ENCODE data around the gene SETDB1.
"Not testable (repeated sequence)": the region's sequence is repeated elsewhere in the genome, so short reads cannot be mapped to it uniquely, and the experiment has no call there.

Gene SETDB1

GRCh38 chr1:150926097-150926741, at the start of gene SETDB1:
Gene SETDB1, plus strand, starts transcription at chr1:150926363. Its CDS starts 1,352 bp downstream, at chr1:150927715.
- DNase-seq (ENCODE audit: low read depth), result peak; percentile 94

- not testable (repeated sequence) for DNase-seq (ENCODE audit: low read depth)
Observed at GRCh38 chr1:150878931-150879330, 47.2 kb upstream of the SETDB1 start.

DNA sequence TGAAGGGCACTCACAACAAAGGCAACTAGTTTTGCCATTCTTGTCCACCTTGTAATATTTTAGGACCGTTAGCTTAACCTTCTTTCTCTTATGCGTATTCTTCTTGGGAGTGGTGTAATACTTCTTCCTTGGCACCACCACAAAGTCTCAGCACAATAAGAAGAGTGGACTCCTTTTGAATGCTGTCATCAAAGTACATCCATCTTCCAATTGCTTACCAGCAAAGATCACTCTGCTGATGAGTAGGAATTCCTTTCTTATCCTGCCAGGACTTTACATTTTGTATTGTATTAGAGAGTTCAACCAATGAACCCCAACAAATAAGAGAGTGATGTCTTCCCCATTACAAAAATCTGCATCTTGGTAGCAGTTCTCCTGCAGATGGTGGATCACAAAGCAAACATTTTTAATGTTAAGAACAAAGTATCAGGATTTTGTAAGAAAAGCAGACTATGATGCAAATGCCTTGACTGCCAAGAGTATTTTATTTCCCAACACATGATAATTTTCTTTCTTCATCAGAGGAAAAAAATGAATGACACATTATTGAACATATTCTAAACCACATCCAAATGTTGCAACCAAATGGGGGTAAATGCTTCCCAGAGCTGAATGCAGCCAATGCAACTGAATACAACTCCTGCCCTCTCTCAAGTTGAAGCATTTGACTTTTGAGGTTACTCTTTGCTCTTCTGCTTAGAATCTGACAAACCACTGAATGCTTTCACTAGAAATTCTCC, 44.7 kb upstream of the SETDB1 start:
- peak; percentile 97 for DNase-seq (ENCODE audit: low read depth)

DNA sequence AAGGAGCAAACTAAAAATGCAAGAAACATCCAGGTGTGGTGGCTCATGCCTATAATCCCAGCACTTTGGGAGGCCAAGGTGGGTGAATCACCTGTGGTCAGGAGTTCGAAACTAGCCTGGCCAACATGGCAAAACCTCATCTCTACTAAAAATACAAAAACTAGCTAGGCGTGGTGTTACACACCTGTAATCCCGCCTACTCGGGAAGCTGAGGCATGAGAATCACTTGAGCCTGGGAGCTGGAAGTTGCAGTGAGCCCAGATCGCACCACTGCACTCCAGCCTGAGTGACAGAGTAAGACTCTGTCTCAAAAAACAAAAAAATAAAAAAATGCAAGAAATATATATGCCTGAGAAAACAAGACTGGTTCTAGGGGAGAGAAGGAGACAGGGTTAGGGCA, 43.0 kb upstream of the SETDB1 start:
- DNase-seq (ENCODE audit: low read depth), result not testable (repeated sequence)

DNA sequence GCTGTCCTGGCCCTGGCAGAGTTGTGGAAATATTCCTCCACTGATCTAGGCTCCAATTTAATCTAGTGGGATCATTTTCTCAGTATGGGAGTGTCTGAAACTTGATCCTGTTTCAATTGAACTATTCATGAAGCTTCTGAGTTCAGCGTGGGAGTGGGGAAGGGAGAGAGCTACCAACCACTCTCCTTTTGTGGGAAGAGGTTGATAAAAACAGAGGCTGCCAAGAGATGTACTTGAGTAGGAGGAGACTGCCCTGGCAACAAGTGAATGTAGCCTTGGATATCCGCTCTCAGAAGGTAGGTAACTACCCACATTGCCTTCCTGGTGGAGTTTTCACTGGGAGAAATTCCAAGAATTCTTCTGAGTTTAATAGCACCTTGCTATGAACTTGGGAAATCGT, 39.1 kb upstream of the SETDB1 start, which contains the start of gene CTXND2:
TSS of gene CTXND2 (plus strand) at position 119 of the 400 bp plus-strand sequence. CDS start 25,179 bp downstream, outside the sequence.
- DNase-seq (ENCODE audit: low read depth), result no peak

DNA sequence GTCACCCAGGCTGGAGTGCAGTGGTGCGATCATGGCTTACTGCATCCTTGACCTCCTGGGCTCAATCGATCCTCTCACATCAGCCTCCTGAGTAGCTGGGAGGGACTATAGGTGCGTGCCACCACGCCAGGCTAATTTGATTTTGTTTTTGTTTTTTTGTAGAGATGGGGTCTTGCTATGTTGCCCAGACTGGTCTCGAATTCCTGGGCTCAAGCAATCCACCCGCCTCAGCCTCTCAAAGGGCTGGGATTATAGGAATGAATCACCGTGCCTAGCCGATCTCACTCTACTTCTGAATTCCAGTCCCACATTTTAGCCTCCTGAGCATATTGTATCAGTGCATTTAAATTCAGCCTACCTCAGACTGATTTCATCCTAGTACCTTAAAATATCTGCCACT, 37.4 kb upstream of the SETDB1 start:
- DNase-seq (ENCODE audit: low read depth), result no peak

- DNase-seq (ENCODE audit: low read depth), result no peak
Observed at GRCh38 chr1:150890033-150890416, 36.1 kb upstream of the SETDB1 start.

GRCh38 chr1:150893336-150893913, 32.7 kb upstream of the SETDB1 start:
- DNase-seq (ENCODE audit: low read depth), result no peak

DNA sequence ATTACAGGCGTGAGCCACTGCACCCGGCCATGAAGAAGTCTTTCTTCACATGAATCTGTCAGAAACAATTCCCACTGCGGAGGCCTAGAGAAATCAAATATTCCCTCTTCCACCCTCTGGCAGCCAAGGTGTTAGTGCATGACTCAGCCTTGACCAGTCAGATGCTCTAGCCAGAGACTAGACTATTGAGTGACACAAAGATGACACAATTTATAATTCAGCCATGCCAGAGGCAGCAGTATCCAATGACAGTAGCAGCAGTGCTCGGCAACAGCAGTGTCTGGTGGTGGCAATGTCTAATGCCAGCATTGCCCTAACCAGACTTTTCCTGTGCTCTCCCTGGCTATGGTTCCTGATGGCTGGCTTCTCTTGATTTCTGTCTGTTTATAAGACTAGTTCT, 30.5 kb upstream of the SETDB1 start:
- no peak for DNase-seq (ENCODE audit: low read depth)

GRCh38 chr1:150899795-150900194, 26.4 kb upstream of the SETDB1 start:
- DNase-seq (ENCODE audit: low read depth), result not testable (repeated sequence)

DNA sequence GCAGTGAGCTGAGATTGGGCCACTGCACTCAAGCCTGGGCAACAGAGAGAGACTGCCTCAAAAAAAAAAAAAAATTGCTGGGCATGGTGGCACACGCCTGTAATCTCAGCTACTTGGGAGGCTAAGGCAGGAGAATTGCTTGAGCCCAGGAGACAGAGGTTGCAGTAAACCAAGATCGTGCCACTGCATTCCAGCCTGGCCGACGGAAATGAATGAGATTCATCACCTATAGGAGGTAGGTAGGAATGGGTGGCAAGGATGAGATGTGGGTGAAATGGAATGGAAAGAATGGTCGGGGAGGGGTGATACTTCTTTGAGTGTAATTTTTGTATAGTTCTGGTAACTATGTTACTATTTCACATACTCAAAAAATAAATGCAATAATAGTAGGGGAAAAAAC, 23.8 kb upstream of the SETDB1 start:
- no peak for DNase-seq (ENCODE audit: low read depth)

GRCh38 chr1:150902751-150903150, 23.4 kb upstream of the SETDB1 start:
- DNase-seq (ENCODE audit: low read depth), result no peak

GRCh38 chr1:150905301-150905700, 20.9 kb upstream of the SETDB1 start:
- DNase-seq (ENCODE audit: low read depth), result no peak

DNA sequence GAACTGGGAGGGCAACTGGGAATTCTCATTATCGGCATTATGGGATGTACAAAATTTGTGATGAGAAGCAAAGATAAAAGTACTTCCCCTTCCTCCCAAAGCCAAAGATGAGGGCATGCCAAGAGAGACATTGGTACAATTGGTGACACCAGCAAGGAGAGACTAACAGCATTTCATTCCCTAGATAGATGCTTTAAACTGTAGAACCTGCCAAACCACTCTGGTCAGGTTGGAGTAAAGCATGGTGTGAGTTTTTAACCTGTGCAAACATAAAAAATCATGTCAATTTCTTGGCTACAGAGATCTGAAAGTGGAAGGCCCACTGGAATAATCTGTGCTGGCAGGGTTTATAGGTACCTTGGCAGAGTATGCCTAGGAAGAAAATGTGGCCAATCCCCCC, 19.8 kb upstream of the SETDB1 start:
- DNase-seq (ENCODE audit: low read depth), result no peak

- no peak for DNase-seq (ENCODE audit: low read depth)
Observed at GRCh38 chr1:150906813-150907212, 19.4 kb upstream of the SETDB1 start.

DNA sequence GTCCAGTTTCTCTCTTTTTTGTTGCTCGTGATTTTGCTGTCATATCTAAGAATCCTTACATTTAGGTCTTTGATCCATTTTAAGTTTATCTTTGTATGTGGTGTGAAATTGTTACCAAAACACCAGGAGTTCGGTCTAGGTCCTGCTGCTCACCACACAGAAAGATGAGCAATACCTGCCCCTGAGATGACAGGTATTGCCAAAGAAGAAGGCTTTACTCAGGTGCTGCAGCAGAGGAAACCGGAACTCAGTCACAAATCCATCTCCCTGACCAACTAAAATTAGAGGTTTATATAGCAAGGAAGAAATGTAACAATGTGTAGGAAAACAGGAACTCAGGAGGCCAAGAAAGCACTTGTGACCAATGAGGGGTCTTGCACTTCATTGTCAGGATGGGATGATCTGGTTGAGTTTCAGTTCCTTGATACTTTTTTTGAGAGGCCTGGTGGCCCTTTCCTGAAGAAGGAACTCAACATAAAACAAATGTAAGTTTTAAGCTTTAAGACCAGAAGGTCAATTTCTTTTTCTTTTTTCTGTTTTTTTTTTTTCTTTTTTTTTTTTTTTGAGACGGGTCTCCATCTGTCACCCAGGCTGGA, 16.5 kb upstream of the SETDB1 start:
- DNase-seq (ENCODE audit: low read depth), result no peak

GRCh38 chr1:150912623-150913022, 13.5 kb upstream of the SETDB1 start:
- no peak for DNase-seq (ENCODE audit: low read depth)

DNA sequence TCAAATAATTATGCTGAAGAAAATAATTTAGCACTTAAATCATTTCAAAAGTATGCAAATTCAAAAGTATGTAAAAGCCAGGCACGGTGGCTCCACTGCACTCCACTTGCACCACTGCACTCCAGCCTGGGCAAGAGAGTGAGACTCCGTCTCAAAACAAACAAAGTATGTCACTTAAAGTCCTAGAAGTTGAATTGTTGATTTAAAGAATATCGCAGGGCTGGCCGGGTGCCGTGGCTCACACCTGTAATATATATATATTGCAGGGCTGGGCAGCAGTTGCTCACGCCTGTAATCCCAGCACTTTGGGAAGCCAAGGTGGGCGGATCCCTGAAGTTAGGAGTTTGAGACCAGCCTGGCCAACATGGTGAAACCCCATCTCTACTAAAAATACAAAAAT, 8.8 kb upstream of the SETDB1 start:
- DNase-seq (ENCODE audit: low read depth), result no peak

- peak; percentile 84 for DNase-seq (ENCODE audit: low read depth)
Observed at GRCh38 chr1:150922519-150922975, 3.6 kb upstream of the SETDB1 start.

- no peak for DNase-seq (ENCODE audit: low read depth)
Observed at GRCh38 chr1:150925080-150925479, 1.1 kb upstream of the SETDB1 start.

GRCh38 chr1:150927624-150928023, 1.5 kb downstream of the SETDB1 start:
- no peak for DNase-seq (ENCODE audit: low read depth)

- DNase-seq (ENCODE audit: low read depth), result no peak
Observed at GRCh38 chr1:150928286-150928685, 2.1 kb downstream of the SETDB1 start.

DNA sequence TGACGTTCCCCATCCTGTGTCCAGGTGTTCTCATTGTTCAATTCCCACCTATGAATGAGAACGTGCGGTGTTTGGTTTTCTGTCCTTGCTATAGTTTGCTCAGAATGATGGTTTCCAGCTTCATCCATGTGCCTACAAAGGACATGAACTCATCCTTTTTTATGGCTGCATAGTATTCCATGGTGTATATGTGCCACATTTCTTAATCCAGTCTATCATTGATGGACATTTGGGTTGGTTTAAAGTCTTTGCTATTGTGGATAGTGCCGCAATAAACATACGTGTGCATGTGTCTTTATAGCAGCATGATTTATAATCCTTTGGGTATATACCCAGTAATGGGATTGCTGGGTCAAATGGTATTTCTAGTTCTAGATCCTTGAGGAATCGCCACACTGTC, 2.6 kb downstream of the SETDB1 start:
- DNase-seq (ENCODE audit: low read depth), result not testable (repeated sequence)

All from stromal cell of bone marrow (primary cell).